Gastrocnemius medialis (tissue), 4 donors: Measurements from ENCODE around the gene SEC24D.

Source experiments
- POLR2A ChIP-seq, 2 donors: fragments of 450-650 bp; IDR thresholded peaks; one replicate each; pipeline ENCODE4 v1.6.1; 2017; ENCODE audit warnings: antibody characterized with exemption in 2 of 2, mild to moderate bottlenecking in 2 of 2, moderate library complexity in 2 of 2
- TF ChIP-seq, protein P1 (sequence below), 5 experiments: fragments of 450-650 bp in 3 of 5; fragments of 200-600 bp in 2 of 5; sonication (generic) in 2 of 5; IDR thresholded peaks in 4 of 5; conservative IDR thresholded peaks in 1 of 5; 1 replicate in 4 of 5; 2 replicates in 1 of 5; pipeline ENCODE4 v1.5.1; 2016 to 2019; ENCODE audit warnings: antibody characterized with exemption in 5 of 5, mild to moderate bottlenecking in 3 of 5, moderate library complexity in 3 of 5

DNA sequence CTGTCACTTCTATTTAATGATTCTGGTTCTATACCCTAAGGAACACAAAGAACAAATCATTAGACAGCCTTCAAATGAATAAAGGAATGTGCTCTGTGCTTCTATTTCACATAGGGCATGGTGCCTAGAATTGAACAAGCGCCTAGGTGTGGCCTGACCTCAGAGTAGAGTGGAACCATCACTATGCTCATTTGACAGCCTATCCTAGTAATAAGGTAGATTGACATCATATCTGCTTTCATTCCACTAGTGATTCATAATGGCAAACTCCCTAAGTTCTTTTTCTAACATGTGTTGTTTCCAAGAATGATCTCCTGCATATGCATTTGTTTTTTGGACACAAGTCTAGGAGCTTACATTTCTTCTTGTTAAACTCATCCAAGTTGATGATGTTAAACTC, 114.2 kb downstream of the SEC24D start:
- TF ChIP-seq, protein P1, sequence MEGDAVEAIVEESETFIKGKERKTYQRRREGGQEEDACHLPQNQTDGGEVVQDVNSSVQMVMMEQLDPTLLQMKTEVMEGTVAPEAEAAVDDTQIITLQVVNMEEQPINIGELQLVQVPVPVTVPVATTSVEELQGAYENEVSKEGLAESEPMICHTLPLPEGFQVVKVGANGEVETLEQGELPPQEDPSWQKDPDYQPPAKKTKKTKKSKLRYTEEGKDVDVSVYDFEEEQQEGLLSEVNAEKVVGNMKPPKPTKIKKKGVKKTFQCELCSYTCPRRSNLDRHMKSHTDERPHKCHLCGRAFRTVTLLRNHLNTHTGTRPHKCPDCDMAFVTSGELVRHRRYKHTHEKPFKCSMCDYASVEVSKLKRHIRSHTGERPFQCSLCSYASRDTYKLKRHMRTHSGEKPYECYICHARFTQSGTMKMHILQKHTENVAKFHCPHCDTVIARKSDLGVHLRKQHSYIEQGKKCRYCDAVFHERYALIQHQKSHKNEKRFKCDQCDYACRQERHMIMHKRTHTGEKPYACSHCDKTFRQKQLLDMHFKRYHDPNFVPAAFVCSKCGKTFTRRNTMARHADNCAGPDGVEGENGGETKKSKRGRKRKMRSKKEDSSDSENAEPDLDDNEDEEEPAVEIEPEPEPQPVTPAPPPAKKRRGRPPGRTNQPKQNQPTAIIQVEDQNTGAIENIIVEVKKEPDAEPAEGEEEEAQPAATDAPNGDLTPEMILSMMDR (IDR thresholded peaks at IDR 0.05 in 4 of 5, conservative IDR thresholded peaks at IDR 0.05 in 1 of 5): no peak
- TF ChIP-seq POLR2A (IDR thresholded peaks at IDR 0.05): no peak
